Measurements from ENCODE around the gene APMAP.
A peak's percentile ranks its signal among the peaks of the same experiment; 100 is the strongest.

Gene APMAP

GRCh38 chr20:24991897-24992486 lies 559 bp downstream of the APMAP start:
- H3K4me3 ChIP-seq (ENCODE audit: low read depth, low read length), result peak overlapping the region; percentile 66
- no peak for DNase-seq (ENCODE audit: low read depth)
- TF ChIP-seq CTCF (IDR thresholded peaks at IDR 0.05; ENCODE audit: low read depth, low read length, missing control alignments), result no peak
- in situ Hi-C loops (cut with HindIII; ENCODE audit: low sequenced_read_pairs), result loop anchor here (25.0 kb wide), 1 partner anchor 170 kb away; no protein-coding TSS in a partner anchor

- H3K4me3 ChIP-seq (ENCODE audit: low read depth, low read length), result no peak overlapping the region
Observed at GRCh38 chr20:24990810-24991252, 1.7 kb downstream of the APMAP start.

GRCh38 chr20:24989162-24989561 lies 3.4 kb downstream of the APMAP start:
- in situ Hi-C loops (cut with HindIII; ENCODE audit: low sequenced_read_pairs), result loop anchor here (10.0 to 25.0 kb wide), 2 partner anchors 173 to 1054 kb away; no protein-coding TSS in a partner anchor

More at GRCh38 chr20:24990810-24991252, 1.7 kb downstream of the APMAP start:
- in situ Hi-C loops (cut with HindIII; ENCODE audit: low sequenced_read_pairs), result loop anchor here (25.0 kb wide), 1 partner anchor 171 kb away; no protein-coding TSS in a partner anchor
- no peak for DNase-seq (ENCODE audit: low read depth)
- TF ChIP-seq CTCF (IDR thresholded peaks at IDR 0.05; ENCODE audit: low read depth, low read length, missing control alignments), result no peak

GRCh38 chr20:24987873-24988835 lies 4.4 kb downstream of the APMAP start:
- H3K4me3 ChIP-seq (ENCODE audit: low read depth, low read length), result no peak overlapping the region
- no peak for DNase-seq (ENCODE audit: low read depth)
- TF ChIP-seq CTCF (IDR thresholded peaks at IDR 0.05; ENCODE audit: low read depth, low read length, missing control alignments), result no peak
- in situ Hi-C loops (cut with HindIII; ENCODE audit: low sequenced_read_pairs), result loop anchor here (10.0 to 25.0 kb wide), 2 partner anchors 174 to 1053 kb away; no protein-coding TSS in a partner anchor

More at GRCh38 chr20:24989162-24989561, 3.4 kb downstream of the APMAP start:
- DNase-seq (ENCODE audit: low read depth), result no peak
- H3K4me3 ChIP-seq (ENCODE audit: low read depth, low read length), result no peak overlapping the region
- no peak for TF ChIP-seq CTCF (IDR thresholded peaks at IDR 0.05; ENCODE audit: low read depth, low read length, missing control alignments)

DNA sequence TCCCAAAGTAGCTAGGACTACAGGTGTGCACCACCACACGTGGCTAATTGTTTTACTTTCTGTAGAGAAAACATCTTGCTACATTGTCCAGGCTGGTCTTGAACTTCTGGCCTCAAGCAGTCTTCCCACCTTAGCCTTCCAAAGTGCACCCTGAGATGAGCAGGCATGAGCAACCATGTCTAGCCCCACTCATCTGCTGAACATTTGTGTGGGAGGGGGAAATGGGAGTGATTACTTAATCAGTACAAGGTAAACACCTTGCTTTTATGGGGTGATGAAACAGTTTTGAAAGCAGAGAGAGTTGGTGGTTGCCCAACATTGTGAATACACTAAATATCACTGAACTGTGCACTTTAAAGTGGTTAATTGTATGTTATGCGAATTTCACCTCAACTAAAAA lies 5.3 kb downstream of the APMAP start:
- in situ Hi-C loops (cut with HindIII; ENCODE audit: low sequenced_read_pairs), result loop anchor here (10.0 to 25.0 kb wide), 2 partner anchors 175 to 1052 kb away; no protein-coding TSS in a partner anchor
- no peak for DNase-seq (ENCODE audit: low read depth)
- TF ChIP-seq CTCF (IDR thresholded peaks at IDR 0.05; ENCODE audit: low read depth, low read length, missing control alignments), result no peak
- H3K4me3 ChIP-seq (ENCODE audit: low read depth, low read length), result no peak overlapping the region

GRCh38 chr20:24986436-24987015 lies 6.0 kb downstream of the APMAP start:
- TF ChIP-seq CTCF (IDR thresholded peaks at IDR 0.05; ENCODE audit: low read depth, low read length, missing control alignments), result no peak
- H3K4me3 ChIP-seq (ENCODE audit: low read depth, low read length), result no peak overlapping the region
- DNase-seq (ENCODE audit: low read depth), result no peak
- in situ Hi-C loops (cut with HindIII; ENCODE audit: low sequenced_read_pairs), result loop anchor here (10.0 to 25.0 kb wide), 2 partner anchors 176 to 1052 kb away; no protein-coding TSS in a partner anchor
